C4-2B (cell line): ENCODE data around the gene RIBC1.

Source experiments
- CTCF ChIP-seq: fragments of 450-650 bp; conservative IDR thresholded peaks from 2 replicates; pipeline ENCODE4 v1.5.1; 2017; ENCODE audit warnings: mild to moderate bottlenecking
- ZFX ChIP-seq: fragments of 450-650 bp; IDR thresholded peaks from 2 replicates; pipeline ENCODE4 v1.6.1; 2017

GRCh38 chrX:53412446-53412845, 10.2 kb upstream of the RIBC1 start:
- TF ChIP-seq CTCF (no peak), ZFX (no peak)
